Activated T-helper 1 cell treated with anti-CD3 and anti-CD28 coated beads, Interleukin-2, amount 50 U/mL, for 16 hours (primary cell): ENCODE results near the gene ANGPTL5.
"Not testable (repeated sequence)": the region's sequence is repeated elsewhere in the genome, so short reads cannot be mapped to it uniquely, and the experiment has no call there.

Experiments used
- DNase-seq, 2 donors: peaks; one replicate each; pipeline ENCODE4 v3.0.0-alpha.2; 2020; ENCODE audit warnings: low read depth in 1 of 2, low spot score in 1 of 2

ANGPTL5 gene

DNA sequence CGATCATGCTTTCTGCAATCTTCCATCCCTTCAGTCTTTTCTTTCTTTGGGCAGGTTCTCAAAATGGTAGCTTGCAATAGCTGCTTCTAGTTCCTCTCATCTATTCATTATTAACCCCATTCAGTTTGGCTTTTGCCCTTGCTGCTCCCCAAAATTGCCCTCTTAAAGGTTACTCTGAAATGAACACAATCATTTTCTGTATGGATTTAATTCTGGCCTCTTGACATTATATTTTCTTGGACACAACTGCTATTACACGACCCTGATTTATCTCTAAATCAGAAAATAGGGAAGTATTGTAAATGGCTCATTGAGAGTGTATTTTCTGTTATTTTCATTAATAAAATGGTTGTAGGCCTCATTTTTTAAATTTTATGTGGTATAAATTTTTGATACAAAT, at the start of gene ANGPTL5:
TSS of gene ANGPTL5 (minus strand) at position 101 of the 400 bp plus-strand sequence. CDS start 8,613 bp downstream, outside the sequence.
- no peak for DNase-seq

DNA sequence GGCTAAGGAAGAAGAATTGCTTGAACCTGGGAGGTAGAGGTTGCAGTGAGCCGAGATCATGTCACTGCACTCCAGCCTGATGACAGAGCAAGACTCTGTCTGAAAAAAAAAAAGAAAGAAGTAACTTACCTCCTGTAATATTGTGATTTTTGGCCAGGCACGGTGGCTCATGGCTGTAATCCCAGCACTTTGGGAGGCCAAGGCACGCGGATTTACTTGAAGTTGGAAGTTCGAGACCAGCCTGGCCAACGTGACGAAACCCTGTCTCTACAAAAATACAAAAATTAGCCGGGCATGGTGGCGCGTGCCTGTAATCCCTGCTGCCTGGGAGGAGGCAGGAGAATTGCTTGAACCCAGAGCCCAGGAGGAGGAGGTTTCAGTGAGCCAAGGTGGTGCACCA, 47.9 kb upstream of the ANGPTL5 start:
- DNase-seq: not testable (repeated sequence)

DNA sequence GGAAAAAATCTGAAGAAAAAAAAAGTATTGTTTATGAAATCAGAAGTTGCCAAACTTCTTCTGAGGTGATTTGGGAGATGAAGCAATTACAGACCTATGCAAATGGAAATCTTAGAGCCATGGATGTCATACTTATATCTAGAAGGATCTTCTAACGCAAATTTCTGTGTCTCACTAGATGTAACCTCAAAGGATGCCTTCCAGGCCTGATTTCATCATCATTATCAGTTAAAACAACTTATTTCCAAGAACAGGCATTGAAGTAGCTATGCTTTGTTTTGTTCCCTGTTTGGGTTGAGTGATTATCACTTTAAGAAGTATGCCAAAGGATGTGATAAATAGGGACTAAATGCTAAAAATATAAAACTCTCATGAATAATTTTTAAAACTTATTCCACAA, 43.9 kb upstream of the ANGPTL5 start:
- DNase-seq: no peak

DNA sequence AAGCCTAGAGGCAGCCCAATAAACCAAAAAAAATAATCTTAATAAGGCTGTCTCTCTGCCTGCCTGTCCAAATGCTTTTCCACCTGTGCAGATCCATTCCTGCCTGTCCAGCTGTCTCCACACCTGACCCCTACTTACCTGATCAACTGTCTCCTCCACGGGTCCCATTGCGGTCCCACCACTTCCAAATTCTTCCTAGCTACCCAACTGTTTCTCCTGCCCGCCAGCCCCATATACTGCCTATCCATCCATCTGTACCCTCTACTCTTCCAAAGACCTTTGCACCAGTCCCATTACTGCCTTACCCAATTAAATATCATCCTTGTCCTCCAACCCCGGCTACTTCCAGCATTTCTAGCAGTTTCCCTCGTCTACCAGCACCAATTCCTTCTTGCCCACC, 39.4 kb upstream of the ANGPTL5 start:
- no peak for DNase-seq

DNA sequence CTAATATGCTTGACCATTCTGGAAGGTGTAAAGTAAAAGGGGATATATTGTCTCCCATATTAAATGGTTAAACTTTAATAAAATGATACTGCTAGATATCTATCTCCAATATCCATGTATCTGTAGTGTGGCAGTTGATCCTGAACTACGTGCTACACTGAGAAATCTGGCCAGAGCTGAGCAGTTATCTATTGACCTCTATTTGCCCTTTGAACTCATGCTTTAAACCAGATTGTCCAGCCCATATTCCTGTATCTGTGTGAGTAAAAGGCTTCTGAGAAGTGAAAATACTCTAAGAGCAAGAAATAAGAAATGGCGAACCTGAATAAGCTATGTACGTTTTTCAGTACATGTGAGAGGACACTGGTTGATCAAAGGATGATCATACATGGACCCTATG, 39.0 kb upstream of the ANGPTL5 start:
- DNase-seq: no peak

DNA sequence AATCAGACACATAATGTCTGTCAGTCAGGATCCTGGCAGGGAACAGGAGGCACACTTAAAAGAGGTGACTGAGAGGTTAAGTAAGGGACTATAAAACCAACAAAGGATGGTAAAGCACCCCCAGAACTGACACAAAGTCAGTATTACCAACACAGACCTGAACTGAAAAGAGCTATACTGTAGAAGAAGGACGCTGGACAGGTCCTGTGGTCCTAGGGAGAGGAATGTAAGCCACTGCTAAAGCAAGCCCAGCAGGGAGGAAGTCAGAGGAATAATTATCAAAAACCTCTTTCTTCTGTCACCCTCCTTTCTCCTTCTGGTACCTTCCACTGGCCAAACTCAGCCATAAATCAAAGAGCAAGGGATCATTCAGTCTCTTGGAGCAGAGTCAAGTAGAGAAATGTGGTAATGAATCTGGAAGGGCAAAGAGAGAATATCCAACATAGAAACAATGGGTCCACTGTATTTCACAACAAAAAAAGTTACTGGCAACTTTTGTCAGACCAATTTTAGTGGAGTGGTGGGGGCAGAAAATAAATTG, 33.4 kb upstream of the ANGPTL5 start:
- DNase-seq: no peak

DNA sequence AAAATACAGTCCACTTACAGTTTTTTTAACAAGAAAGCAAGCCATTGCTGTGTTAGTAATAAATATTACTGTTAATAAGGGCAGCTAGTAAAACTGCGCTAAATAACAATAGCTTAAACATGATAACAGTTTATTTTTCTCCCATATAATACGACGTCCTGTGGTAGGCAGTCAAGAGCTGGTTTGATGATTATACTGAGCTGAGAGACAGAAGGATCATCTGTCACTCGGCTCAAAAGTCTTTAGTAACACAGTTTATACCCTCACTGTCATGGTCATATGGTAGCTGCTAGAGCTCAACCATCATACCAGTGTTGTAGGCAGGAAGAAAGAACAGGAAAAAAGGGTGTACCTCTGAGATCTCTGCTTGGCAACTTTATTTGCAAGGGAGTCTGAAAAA, 29.1 kb upstream of the ANGPTL5 start:
- no peak for DNase-seq

DNA sequence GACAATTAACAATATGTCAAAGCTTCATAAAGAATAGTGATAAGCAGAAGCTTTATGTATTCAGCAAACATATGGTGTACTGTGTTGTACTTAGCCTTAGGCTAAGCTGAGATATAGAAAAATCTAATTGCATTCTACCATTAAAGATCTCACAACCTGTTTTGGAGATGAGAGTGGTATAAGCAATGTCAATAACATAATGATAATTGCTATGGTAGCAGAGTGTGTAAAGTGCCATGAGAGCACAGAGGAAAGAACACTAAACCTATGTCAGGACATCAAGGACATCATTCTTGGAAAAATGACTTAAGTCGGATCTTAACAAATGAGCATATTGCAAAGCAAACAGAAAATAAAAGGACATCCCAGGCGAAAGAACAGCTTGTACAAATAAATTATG, 28.6 kb upstream of the ANGPTL5 start:
- DNase-seq: no peak

DNA sequence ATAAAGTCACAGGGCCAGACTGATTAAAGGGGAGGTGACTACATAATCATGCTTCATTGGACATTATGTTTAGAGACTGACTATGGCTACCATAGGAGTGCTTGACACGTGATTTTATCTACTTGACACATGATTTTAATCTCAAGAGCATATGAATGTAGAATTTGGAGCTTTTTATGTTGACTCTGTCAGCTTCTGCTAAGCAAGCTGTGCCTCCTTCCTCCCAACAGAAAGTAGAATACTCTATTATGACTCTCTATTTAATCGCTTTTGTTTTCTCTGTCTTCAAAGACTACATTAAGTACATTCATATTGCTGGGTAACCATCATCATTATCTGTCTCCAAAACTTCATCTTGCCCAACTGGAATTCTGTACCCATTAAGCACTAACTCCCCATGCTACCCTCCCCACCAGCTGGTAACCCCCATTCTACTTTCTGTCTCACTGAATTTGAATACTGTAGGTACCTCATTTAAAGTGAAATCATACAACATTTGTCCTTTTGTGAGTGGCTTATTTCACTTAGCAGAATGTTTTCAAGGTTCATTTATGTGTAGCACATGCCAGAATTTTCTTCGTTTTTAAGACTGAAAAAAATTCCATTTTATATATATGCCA, 24.7 kb upstream of the ANGPTL5 start:
- DNase-seq: no peak

DNA sequence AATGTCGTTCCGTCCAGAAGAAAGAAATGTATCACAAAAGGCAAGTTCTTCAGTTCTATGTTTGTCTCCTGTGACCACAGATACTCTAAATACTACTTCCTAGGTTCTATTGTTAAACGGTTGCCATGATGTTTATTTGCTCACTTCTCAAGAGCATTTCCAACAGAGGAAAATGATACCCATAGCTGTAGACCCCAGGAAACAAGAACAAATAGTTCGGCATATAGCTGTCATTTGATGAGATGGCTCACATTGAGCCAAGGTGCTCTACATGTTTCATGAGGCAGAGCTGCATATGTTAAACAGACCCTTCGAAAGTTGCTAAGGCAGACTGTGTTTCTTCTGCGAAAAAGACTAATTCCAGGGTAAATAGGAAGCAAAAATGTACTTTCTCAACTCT, 15.4 kb upstream of the ANGPTL5 start:
- no peak for DNase-seq

DNA sequence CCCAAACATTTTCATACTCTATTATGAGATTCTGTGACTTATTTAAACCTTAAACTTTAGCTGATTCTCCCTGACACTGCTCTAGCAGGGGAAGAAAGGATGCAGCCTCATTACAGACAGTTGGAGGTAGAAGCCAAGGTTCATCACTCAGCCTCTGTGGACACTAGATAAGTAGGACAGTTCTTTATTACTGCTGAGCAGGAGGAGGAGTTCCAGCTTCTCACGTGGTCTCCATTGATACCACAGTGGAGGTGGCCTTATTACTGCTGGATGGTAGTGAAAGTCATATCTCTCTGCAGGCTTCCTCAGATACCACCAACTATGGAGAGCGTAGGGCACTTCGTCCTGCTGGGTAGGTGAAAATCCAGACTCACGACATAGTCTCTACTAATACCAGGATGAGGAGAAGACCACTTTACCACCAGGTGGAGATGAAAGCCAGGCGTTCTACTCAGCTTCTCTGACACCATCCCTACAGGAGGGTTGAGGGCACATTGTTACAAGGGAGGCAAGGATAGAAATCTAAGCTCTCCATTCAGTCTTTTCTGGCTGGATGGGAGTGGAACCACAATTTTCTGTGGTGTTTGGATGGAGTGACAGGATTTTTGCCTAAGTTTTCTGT, 13.1 kb upstream of the ANGPTL5 start:
- no peak for DNase-seq

DNA sequence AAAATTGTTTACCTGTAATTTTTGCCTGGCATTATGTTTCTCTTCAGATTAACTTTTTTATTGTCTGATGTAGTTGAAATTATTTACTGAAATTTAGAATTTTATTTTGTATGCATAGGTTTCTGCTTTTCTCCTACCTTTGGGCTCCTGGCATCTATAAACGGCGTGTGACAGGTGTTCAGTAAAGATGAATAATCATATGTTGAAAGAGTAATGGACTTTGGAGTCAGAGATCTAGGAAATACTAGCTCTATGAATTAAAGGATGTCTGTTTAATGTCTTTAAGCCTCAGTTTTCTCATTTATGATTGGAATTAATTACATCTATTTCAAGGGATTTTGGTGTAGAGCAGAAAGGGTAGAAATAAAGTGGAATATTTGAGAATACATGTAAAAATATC, 7.2 kb upstream of the ANGPTL5 start:
- no peak for DNase-seq

DNA sequence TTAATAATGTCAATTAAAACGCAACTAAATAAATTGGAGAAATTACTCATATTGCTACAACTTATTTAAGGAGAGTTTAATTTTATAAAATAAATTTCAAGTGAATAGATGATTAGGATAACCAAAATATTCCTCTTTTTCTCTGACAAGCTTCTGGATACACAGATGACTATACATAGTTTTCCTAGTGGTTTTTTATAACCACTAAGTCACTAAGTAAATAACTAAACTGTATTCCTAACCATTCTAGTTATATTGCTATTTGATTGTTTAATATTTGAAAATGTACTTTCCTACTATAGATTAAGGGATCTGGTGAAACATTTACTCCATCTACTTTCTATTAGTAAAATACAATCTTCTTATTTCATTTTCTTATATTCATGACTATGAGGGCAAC, 4.7 kb upstream of the ANGPTL5 start:
- DNase-seq: no peak

DNA sequence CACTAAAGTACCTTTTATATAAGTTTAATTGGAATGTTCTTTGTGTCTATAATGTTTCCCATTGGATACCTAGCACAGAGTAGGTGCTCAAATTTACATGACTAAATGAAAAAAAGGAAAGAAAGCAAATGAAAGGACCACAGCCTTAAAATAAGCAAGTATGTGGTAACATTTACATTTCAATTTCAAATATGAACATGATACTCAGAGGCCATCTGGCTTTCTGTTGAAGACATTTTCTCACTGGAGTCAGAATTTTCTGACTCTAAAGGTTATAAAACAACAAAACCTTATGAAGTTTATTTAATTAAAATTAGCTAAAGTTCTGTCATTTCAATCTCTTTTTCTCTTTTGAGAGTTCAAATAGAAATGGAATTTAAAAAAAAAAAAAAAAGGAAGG, 904 bp upstream of the ANGPTL5 start:
- DNase-seq: no peak

DNA sequence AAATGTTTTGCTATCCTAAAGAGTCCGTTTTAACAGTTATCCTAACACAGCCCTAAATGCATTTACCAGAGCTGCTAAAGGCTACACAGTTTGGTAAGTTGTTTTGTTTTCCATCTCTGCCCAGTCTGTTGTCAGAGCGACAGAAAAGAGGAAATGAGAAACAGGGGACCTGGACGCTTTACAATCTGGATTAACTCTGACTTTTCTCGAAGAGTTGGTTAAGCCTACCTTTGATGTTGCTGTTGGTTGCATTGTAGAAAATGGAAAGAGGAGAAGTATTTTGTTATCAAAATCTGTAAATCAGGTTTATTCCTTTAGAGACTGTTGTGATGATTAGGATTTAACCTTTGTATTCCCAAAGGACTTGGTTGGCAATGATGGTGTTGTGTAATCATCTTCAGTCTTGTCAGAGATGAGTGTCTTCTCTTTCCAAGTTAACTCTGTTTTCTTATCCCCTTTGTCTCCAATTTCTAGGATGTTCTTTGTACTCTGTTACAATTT, 481 bp downstream of the ANGPTL5 start:
- no peak for DNase-seq

DNA sequence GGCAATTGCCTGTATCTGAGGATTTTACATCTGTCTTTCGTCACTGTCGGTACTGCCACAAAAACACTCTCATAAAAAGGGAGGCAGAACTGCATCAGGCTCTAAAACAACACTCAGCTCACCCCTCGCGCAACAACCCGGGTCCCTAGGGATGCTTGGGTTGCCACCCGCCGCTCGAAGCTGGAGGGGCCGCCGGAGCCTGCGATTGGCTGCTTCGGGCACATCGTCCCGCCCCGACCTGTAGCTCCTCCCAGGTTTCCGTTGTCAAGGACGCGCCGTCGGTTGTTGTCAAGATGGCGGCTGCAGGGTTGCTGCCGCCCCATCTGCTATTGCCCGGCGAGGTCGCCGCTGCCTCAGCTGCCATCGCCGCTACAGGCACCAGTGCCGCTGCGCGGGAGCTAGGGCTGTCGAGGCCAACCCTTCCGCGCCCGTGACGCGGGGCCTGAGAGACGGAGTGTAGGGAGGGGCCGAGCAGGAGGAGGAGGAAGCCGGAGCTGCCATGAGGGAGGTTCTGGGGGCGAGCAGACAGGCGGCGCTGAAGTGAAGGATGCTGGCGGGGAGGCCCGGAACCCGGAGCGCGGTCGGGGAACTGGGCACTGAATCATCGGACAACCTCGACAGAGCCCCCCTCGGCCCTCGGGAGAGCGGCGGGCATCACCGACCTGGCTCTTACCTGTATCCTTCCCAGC, 1.4 kb downstream of the ANGPTL5 start, which contains the start of gene CEP126:
TSS of gene CEP126 (plus strand) at position 273 of the 689 bp plus-strand sequence. CDS start at position 548, 275 bp downstream.
- peak; percentile 83 for DNase-seq

DNA sequence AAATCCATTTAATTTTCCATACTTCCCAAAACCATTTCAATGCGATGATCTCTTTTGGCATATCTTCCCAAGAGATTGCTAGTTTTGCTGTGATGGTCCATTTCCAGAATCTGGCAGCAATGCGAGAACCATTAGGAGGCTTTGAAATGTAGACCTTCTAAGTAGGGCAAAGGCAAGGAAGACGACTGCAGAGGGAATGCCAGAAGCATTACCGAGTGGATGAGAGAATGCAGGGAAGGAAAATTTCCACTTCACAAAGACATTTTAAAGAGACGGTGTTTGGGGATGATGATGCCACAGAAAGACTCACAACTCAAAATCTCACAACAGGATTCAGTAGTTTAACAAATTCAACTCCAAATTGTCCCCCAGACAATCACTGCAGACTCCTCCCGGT, 2.0 kb downstream of the ANGPTL5 start:
- no peak for DNase-seq

DNA sequence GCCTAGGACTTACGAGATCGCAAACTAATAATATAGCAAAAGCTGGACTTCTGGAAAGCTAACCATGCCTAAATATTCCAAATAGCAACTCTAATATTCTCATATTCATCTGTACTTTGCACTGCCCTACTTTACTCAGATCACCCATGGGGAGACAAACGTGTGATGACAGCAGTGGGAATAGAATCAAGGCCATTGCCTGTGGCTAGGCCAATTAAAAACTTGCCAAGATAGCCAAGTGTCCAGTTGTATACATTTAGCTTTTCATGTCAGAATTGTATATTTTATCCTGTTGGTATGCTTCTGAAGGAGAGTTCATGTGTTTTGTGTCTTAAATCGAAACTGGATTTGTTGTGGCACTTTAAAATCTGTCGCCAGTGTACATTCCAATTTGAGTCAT, 2.7 kb downstream of the ANGPTL5 start:
- no peak for DNase-seq

DNA sequence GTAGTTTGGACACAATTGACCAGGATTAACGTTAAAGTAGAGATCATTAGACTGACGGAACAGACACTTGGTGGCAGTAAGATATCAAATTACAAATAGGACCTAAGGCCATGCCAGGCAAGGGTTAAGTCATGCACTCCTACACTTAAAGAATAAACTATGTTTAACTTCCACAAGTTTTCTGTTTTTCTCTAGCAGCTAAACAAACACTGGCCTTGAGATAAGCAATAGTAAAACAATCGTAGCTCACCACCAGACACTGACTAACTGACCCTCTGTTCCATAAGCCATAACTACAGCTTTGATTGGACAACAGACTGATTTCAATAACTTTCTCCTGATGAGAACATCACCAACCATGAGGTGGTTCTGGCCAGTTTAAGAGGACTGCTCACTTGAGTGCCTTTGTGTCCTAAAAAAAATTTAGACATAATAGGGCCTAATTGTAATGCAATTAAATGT, 3.5 kb downstream of the ANGPTL5 start:
- DNase-seq: no peak

DNA sequence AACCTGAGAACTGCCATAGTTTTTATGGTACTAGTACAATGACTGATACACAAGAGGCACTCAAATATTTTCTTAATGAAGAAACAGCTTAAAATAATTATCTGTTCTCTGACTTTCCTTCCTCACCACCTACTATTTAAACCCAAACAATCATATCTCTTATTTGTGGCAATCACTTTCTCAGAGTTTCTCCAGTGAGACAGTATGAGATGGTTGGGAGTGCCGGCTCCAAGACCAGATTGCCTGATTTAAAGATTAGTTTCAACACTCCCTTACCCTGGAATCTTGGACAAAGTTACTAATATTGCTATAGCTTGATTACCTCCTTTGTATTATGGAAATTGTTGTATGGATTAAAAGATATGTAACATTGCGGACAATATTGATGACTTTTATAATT, 7.2 kb downstream of the ANGPTL5 start:
- no peak for DNase-seq

DNA sequence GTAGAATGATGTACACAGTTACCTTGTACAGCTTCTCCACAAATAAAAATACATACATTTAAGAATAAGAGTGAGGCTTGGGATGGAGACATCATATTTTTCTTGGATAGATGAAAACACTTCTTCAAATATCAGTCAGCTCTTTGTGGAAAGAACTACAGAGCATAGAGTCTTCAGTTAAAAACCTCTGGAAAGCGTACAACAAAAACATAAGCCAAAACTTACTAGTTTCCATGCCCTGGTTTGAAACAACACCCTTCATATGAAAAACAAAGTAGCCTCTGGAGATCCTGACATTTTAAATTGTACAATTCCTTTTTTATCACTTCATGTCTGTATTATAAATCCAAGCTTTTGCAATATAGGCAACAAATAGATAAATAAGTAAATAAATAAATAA, 8.5 kb downstream of the ANGPTL5 start:
- DNase-seq: no peak

DNA sequence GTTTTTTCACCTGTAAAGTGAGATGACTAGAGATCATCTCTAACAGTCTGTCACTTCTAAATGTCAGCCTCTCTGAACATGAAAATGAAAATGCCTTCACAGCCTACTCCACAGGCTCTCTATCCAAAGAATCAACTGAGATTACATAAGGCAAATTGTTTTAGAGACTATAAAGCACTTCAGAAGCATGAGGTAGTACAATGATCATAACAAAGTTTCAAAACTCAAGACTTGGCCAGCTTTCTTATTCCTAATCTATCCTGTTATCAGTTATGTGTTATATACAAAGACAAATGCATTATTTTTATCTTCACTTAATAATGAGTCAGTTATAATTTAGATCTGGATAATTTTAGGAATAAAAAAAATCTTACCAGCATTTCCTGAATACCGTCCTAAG, 21.8 kb downstream of the ANGPTL5 start:
- DNase-seq: no peak
